GM18498 (cell line): Measurements from ENCODE around the gene EXOC2.
"Not testable (repeated sequence)": the region's sequence is repeated elsewhere in the genome, so short reads cannot be mapped to it uniquely, and the experiment has no call there.

Source experiments
- ATAC-seq: cut with Tn5 transposase; IDR thresholded peaks from one replicate; pipeline ENCODE4 v1.9.1; 2021; ENCODE audit warnings: mild to moderate bottlenecking, moderate library complexity; ENCODE audit not compliant: unreplicated experiment

EXOC2 gene

DNA sequence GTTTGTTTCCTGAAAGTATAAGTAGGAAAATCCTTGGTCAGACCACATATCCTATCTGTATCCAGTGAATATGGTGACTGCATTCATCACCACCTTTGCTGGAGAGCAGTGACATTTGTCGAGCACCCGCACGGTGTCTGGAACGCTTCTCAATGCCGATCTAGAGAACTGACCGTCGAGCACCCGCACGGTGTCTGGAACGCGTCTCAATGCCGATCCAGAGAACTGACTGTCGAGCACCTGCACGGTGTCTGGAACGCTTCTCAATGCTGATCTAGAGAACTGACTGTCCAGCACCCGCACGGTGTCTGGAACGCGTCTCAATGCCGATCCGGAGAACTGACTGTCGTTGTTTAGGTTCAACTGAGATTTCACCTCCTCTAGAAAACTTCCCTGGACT is 103.8 kb downstream of the EXOC2 start:
- no peak for ATAC-seq

DNA sequence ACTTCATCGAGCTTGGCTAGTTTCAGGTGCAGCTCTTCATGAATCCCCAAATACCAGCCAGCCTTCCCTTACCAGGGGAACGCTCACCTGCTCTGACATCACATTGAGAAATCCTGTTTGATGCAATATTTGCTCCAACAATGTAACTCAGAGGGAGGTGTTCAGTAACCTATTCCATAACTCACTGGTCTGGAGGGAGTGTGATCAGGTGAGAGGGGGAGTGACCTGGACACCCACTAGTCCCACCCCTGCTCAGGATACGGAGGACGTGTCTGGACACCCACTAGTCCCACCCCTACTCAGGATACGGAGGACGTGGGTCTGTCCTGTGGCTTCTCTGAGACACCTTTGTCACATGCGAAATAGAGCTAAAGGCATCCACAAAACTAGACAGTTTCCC is 106.4 kb downstream of the EXOC2 start:
- no peak for ATAC-seq

DNA sequence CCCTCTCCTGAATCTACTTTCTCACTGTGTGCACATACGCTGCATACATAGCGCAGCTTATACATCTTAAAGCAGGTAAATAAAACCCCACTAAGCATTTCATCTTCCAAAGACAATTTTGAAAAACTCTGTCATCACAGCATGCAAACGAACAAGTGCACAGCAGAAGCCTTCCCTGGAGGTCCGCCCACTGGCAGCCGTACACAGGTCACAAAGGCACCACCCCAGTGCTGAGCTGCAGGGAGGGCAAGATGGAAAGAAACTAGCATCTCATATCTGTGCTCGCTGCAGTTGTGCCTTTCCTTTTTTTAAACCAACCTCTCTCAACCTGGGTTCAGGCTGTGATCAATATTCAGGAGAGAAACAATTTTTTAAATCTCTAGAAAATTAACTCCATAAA is 109.3 kb downstream of the EXOC2 start:
- ATAC-seq, result no peak

DNA sequence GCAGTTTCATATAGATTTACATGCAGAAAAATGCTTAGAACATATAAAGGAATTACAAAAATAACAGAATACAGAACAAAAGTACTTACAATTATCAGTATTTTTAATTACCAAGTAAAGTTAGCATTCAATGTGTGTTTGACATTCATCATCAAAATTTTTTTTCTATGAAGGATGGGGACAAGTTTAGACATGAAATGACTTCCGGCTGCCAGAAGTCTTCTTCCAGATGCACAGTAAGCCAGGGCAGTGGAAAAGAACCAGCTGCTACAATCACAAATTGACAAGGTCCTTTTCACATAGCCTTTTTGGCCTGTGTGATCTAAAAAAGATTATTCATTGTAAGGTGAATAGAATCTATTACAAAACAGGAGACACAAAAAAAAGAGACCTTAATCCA is 109.8 kb downstream of the EXOC2 start:
- ATAC-seq, result no peak

DNA sequence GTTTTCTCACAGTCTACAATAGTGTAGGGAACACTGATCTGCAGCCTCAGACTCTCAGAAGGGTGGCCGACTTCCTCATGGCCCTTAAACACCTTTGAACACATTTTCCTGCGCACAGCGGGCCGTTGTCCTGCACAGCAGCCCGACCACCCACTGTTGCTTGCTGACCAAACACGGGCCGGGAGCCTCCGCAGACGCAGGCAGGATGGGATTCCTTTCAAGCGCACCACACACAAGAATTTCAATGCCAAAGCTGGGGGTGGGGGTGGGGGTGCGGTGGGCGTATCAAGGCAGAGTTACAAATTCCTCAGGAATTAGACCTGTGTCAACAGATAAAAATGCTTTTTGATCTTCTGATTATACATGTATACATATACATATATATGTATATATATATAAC is 110.6 kb downstream of the EXOC2 start:
- ATAC-seq, result no peak

DNA sequence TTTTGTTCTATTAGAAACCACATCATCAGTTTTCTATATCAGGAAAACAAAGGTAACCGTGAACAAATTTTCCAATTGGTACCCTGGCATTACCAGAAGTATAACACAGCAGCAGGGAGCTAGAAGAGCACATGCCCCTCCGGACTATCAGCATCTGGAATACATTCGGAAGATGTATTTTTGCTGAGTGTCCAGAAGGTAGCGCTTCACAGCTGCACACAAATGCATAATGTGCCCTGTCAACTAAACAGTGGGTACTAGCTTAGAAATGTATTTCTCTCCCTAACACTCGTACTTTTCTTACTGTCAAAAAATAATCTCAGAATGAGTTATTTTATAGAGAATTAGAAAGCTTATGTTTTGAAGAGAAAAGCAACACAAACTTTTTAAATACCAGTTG is 113.6 kb downstream of the EXOC2 start:
- ATAC-seq, result no peak

DNA sequence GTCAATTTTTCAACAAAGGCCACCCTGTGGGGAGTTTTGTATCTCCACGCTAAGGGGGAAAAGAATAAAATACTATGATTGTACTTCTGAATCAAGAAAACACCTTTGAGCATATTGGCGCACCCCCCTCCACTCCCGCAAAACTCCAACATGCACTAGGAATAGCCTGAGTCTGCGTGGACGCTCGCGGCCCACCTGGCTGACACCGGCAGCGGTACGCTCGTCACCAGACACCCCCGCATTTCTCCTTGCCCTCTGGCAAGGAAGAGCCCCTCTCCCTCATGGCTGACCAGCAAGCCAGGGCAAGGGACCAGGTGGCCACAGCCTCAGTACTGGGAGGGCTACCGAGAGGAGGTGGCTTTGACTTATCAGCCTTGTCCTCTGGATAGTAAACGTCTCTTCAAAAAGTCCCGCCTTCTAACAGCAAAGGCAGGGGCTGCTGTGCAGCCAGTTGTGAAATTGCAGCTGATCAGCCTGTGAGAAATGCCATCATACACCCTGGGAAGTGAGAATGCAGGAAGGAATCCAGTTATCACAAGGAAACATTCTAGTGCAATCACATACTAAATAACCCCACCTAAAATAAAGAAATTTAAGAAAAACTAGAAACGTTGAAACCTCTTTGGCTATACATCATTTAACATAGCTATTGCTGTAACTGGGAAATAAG is 120.2 kb downstream of the EXOC2 start:
- ATAC-seq, result no peak

GRCh38 chr6:571892-572291 is 121.0 kb downstream of the EXOC2 start:
- no peak for ATAC-seq

- ATAC-seq, result no peak
Measured at GRCh38 chr6:570825-571224, 122.1 kb downstream of the EXOC2 start.

- ATAC-seq, result no peak
Measured at GRCh38 chr6:568954-569523, 123.9 kb downstream of the EXOC2 start.

- no peak for ATAC-seq
Measured at GRCh38 chr6:568085-568484, 124.9 kb downstream of the EXOC2 start.

DNA sequence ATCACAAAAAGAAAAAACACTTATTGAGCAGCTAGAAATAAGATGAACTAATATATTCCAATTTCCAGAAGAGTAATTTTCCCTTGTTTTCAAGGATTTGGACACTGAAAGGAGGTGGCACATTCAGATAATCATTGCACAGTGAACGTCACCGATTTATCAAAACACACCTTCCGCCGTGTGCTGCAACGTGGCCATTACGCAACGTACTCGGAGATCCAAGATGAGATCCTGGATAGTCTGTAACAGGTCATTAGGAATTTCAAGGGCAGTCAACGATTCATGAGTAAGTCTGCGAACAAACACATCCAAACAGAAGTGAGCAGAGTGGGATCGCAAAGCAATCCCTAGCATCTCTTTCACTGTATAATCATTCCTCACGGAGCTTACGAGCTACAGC is 129.1 kb downstream of the EXOC2 start:
- no peak for ATAC-seq

DNA sequence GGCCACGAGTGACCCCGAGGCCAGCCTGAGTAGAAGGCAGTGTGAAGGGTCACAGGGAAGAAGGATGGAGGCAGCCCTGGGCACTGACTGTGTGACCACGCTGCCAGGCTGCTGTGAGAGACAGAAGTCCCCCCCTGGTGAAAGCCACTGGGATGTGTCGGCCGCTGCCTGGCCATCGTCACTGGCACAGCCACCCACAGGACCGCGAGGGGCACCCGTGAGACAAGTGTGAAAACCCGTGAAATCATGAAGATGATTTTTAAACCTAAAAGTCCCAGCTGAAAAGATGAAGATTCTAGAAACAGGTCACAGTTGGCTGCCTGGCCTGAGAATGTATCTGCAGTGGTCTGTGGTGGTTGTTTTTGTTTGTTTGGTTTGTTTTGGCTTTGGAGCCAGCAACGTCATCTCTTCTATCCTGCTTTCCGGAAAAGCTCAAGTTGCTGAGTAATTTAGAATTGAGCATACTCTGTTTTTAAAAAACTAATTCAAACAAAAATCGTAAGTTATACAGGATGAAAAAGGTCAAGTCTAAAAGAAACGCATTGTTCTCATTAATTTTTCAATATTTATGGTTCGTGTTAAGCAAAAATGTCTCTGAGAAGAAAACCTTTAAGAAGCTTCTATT is 130.8 kb downstream of the EXOC2 start:
- no peak for ATAC-seq

GRCh38 chr6:561335-561734 is 131.6 kb downstream of the EXOC2 start:
- not testable (repeated sequence) for ATAC-seq

GRCh38 chr6:558959-559358 is 134.0 kb downstream of the EXOC2 start:
- no peak for ATAC-seq

GRCh38 chr6:558089-558488 is 134.8 kb downstream of the EXOC2 start:
- ATAC-seq, result no peak

- ATAC-seq, result no peak
Measured at GRCh38 chr6:551829-552350, 141.0 kb downstream of the EXOC2 start.

- ATAC-seq, result no peak
Measured at GRCh38 chr6:551405-551804, 141.5 kb downstream of the EXOC2 start.

GRCh38 chr6:549906-550305 is 143.0 kb downstream of the EXOC2 start:
- no peak for ATAC-seq

GRCh38 chr6:548517-548916 is 144.4 kb downstream of the EXOC2 start:
- ATAC-seq, result no peak

GRCh38 chr6:548091-548490 is 144.8 kb downstream of the EXOC2 start:
- ATAC-seq, result no peak

GRCh38 chr6:540490-540889 is 152.4 kb downstream of the EXOC2 start:
- ATAC-seq, result no peak
